Stimulated activated CD8-positive, alpha-beta memory T cell treated with anti-CD3 and anti-CD28 coated beads, Interleukin-15, amount 100 ng/mL, for 4 hours (primary cell): ENCODE data around the gene CDK5RAP2.

Experiments
- DNase-seq, 2 donors: peaks; one replicate each; pipeline ENCODE4 v3.0.0-alpha.2; 2020; ENCODE audit warnings: low read depth in 2 of 2

The CDK5RAP2 gene

DNA sequence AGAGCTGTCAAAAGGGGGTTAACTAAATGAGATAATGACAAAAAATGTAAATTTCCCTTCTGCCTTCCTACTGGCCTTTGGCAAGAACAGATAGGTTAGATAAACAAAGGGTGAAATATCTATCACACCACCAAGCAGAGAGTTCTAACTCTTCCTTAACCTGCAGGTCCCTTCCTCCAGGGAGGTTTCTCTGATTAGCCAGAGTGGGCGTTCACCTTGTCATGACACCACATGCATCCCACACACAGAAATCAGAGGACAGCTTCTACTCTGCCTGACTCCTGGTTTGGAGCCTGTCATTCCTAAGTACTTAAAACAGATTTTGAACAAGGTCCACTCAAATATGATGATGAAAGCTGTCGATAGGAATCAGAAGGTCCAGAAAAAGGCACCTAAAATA lies 180.0 kb downstream of the CDK5RAP2 start:
- DNase-seq, result no peak

DNA sequence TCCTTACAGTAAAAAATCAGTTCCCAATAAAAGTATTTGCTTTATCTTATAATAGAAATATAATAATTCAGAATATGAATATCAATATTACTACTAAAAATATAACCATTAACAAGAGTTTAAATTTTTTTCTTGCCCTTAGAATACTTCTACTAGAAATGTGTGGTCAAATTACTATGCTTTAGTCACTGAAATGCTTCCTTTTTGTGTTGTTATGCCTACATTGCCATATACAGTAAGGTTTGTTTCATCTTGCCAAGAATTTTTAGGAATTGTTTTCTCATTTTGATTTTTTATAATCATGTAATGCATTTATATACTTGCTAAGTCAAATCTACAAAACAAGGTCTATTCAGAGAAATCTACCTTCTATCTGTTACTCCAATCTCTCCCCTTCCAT lies 181.7 kb downstream of the CDK5RAP2 start:
- no peak for DNase-seq

DNA sequence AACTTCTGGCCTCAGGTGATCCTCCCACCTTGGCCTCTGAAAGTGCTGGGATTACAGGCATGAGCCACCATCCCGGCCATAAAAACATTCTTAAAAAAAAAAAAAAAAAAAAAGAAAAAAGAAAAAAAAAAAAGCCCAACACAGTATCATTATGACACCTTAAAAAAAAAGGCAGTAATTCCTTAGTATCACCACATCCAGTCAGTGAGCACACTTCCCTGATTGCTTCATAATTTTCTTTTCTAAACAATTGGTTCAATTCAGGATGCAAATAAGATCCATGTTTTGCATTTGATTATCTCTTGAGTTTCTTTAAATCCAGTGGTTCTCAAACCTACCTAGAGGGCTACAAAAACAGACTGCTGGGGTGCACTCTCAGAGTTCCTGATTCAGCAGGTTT lies 182.5 kb downstream of the CDK5RAP2 start:
- no peak for DNase-seq

DNA sequence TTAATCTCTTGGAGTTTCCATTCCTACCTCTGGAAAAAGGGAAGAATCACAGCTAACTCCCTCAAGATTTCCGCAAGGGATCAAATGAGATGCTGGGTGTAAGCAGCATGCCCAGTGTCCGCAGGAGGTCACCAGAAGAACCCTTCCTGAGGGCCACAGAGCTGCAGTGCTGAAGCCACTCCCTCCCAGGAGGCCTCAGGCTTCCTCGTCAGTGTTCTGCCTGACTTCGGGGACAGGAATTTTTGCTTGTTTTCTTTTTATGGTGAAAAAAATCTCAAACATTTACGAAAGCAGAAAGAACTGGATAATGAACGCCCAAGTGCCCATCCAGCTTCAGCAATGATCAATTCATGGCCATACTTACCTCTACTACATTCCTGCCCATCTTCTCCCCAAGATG lies 183.0 kb downstream of the CDK5RAP2 start:
- DNase-seq, result no peak

DNA sequence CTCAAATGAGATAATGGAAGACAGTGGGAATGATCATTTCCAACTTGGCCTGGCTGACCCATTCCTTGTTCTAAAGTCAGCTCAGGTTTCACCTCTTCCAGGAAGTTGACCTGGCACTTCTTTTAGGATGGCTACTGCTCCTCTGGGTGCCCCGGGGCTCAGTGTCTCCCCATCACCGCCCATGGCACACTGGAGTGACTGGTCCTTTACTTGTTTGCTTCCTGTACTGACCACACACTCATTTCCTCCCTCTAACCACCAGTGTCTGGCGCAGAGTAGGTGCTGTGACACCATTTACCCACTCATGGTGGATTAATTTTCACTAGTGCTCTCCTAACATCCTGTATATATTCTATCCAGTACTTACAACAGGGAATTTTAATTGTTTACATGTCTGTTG lies 183.5 kb downstream of the CDK5RAP2 start:
- DNase-seq, result no peak

DNA sequence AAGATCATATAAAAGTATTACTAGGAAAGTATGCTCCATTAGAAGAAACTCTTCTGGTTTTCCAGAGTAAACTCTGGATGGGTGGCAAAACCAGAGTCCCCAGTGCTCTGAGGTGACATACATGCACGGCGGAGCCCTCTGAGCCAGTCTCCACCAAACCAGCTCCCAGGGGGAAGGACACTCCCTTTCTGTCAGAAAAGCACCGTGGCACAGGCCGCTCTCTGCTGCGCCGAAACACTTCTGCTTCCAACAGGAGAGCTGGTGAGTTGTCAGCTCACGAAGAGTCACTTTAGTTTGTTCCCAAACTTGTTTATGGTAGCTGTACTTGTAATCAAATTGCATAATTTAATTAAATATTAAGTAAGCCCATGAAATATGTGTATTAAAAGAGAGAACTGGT lies 184.6 kb downstream of the CDK5RAP2 start:
- DNase-seq, result no peak

- DNase-seq, result peak in 1 of 2 donors; percentile 6
Measured at GRCh38 chr9:120394058-120394669, 185.8 kb downstream of the CDK5RAP2 start.

GRCh38 chr9:120393386-120394057 lies 186.4 kb downstream of the CDK5RAP2 start:
- no peak for DNase-seq

DNA sequence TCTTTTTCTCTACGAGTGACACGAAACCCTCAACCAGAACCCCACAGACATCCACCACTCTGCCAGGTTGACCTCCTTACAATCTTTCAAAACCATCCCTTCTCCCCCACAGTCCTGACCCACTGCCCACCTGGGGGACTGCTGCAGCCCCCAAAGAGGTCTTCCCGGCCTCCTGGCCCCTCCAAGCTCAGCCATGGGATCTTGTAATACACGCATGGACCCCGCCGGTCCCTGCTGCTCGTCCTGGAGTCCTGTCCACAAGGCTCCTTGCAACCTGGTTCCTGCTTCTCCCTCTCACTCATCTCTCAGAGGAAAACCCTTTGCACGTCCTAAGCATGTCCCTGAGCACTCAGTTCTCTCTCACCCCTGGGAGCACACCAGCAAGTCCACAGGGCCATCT lies 187.3 kb downstream of the CDK5RAP2 start:
- DNase-seq, result no peak

- DNase-seq, result no peak
Measured at GRCh38 chr9:120392245-120392644, 187.7 kb downstream of the CDK5RAP2 start.

DNA sequence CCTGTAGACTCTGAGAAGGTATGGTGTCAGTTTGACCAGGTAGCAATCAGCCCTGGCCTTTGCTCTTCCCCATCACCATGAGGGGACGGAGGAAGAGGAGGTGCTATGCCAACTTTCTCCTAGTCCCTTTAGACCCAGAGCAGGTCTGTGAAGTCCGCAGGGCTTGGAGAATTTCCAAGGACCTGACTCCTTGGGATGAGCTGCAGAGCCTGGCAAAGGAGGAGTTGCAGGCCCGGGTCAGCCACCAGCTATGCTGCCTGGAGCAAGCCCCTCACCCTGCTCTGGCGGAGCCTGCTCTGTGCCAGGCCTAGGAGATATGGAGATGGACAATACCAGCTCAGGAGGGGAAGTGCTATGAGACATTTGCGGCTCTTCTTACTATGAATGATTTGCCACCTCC lies 188.3 kb downstream of the CDK5RAP2 start:
- no peak for DNase-seq

- DNase-seq, result no peak
Measured at GRCh38 chr9:120390637-120391190, 189.3 kb downstream of the CDK5RAP2 start.

DNA sequence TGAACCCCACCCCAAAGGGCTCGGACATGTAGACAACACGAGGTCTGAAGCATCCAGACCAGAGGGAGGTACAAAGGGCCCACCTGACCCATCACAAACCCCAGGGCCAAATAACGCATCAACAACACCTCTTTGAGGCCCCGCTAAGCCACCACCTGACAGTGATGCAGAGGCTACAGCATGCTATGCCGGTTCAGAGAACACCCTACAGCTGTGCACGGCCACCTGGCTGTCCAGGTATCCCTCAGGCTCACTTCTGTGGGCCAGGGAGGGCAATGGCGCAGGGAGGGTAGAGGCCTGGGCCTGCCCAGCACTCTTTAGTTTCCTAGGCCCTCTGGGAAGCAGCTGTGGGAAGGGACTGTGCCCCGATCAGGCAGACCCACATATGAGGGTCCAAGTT lies 190.1 kb downstream of the CDK5RAP2 start:
- DNase-seq, result no peak

DNA sequence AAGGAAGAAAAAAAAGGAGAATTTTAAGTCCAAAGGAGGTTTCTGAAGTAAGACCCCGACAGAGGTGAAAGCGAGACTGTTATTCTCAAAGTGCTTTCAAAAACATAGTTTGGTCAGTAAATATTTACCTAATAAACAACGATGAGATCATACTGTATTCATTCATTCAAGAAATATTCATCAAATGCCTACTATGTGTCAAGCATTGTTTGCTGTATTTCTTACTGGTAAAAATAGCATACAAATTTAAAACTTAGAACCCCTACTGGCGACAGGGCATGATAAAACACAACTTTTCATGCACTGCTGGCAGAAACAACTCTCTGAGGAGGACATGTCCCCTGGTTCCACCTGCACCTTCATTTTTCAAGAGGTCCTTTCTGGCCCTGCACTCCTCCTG lies 190.7 kb downstream of the CDK5RAP2 start:
- DNase-seq, result no peak

DNA sequence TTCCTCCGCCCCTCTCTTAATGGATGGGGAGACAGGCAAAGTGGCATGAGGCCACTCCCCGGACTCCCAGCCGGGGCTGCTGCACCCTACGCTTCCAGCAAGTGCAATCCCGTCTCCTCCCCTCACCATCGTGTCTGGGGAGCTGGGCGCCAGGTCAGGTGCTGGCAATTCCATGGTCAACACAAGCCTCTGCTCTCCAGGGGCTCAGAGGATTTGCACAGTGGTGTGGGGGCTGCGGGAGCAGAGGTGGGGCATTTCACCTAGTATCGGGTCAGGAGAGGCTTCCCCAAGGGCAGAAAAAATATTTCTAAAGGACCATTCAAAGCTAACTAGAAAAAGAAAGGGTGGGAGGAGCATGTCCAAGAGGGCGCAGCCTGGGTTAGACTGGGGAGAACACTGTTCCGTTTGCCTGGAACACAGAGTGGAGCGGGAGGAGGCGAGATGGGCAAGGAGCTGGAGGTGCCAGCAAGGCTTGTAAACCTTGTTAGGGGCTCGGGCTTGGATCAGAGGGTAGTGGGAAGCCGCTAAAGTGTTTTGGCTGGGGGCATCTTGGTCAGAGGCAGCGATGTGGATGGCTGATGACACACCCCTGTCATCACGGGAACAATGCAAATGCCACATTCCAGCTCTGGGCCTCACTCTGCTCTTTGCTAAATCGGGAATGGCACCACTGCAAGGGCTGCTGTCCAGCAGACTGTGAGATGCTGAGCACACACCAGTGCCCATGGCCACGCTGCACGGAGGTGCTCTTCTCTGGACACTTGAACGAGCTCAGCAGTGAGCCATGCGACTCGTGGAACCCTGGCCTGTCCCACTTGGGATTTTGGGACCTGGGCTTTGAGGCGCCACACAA lies 191.7 kb downstream of the CDK5RAP2 start:
- DNase-seq, result no peak

- DNase-seq, result no peak
Measured at GRCh38 chr9:120387257-120388002, 192.5 kb downstream of the CDK5RAP2 start.

DNA sequence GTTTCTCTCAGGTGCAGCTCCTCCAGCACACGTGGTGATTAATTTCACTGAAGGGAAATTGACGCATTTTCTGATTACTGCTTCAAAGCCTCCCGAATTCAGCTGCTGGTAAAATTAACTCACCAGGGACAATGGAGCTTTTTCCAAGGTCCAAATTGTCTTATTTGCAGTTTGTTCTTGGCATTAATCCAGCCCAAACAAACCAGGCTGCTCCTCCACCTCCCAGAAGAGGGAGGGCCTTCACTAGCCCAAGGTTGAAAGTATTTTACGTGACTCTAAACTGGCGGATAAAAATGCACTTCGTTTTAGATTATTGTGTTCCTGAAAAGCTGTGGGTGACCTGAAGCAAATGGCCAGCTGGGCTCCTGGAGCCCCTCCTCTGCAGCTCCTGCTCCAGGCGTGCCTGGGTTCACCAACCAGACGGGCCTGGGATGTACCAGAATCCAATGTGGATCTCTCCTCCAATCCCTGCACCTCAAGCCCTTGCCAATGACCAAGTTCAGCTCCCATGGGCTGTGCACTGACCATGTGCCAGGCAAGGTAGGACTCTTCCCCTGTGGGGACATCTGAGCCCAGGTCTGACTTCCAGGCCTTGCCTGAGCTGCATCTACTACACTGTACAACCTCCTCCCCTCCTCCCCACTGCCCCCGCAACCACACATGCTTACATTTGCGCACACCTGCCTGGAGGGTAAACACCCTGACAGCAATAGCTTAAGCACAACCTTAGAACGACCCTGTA lies 193.4 kb downstream of the CDK5RAP2 start:
- no peak for DNase-seq

- no peak for DNase-seq
Measured at GRCh38 chr9:120385606-120386389, 194.2 kb downstream of the CDK5RAP2 start.

- DNase-seq, result no peak
Measured at GRCh38 chr9:120384925-120385272, 195.1 kb downstream of the CDK5RAP2 start.
